ENCODE data around the gene PPIL3. TPM values are rescaled to one million over a fixed set of nuclear protein-coding genes. Genes with fewer than 3 reads are reported as not detected.

Gene PPIL3
- total and polyA plus RNA-seq, 9 of the 15 experiments (the other 6 are each of a cell fraction or from before 2014, with no cell fraction given): 22.4 to 66.2 (median 49.0) TPM

GRCh38 chr2:200864176-200865034 lies 24.5 kb downstream of the PPIL3 start, which contains the start of gene CLK1 (continued):
- peak in 1 of 2 experiments; percentile 60; a peak in 1 of 4 replicates for TF ChIP-seq TEAD1 (CRISPR knock-in tag; IDR thresholded peaks at IDR 0.05)
- no peak for TF ChIP-seq SMARCE1 (IDR thresholded peaks at IDR 0.05)
- no peak for TF ChIP-seq ZNF512 (tag; IDR thresholded peaks at IDR 0.05)
- peak; percentile 96 for TF ChIP-seq CREB1 (IDR thresholded peaks at IDR 0.05)
- peak; percentile 94 for TF ChIP-seq CREB1 (CRISPR knock-in tag; IDR thresholded peaks at IDR 0.05)
- peak; percentile 36; the same call in 1 of the 2 replicates for TF ChIP-seq ZNF766 (CRISPR knock-in tag; conservative IDR thresholded peaks at IDR 0.05)
- peak; percentile 64 for TF ChIP-seq U2AF1 (optimal IDR thresholded peaks at IDR 0.05; ENCODE audit: low read depth, low read length)
- TF ChIP-seq BRF1 (IDR thresholded peaks at IDR 0.05; ENCODE audit: borderline replicate concordance, extremely low read depth, insufficient read length): no peak
- TF ChIP-seq SRF (CRISPR knock-in tag; IDR thresholded peaks at IDR 0.05): no peak; a peak in 1 of 4 replicates
- TF ChIP-seq WHSC1 (IDR thresholded peaks at IDR 0.05; ENCODE audit: low read length): no peak
- TF ChIP-seq ATF7 (IDR thresholded peaks at IDR 0.05): peak; percentile 67; the same call in 1 of the 2 replicates
- TF ChIP-seq NONO (IDR thresholded peaks at IDR 0.05; ENCODE audit: low read depth in 2 of 2, low read length in 1 of 2): peak in 1 of 2 experiments; percentile 59; a peak in 2 of 4 replicates
- no peak for TF ChIP-seq ZNF785 (CRISPR knock-in tag; IDR thresholded peaks at IDR 0.05)
- peak; percentile 90 for TF ChIP-seq POLR2AphosphoS5 (IDR thresholded peaks at IDR 0.05; ENCODE audit: control insufficient read depth, insufficient read depth, low read depth, low read length)
- TF ChIP-seq, protein P1, sequence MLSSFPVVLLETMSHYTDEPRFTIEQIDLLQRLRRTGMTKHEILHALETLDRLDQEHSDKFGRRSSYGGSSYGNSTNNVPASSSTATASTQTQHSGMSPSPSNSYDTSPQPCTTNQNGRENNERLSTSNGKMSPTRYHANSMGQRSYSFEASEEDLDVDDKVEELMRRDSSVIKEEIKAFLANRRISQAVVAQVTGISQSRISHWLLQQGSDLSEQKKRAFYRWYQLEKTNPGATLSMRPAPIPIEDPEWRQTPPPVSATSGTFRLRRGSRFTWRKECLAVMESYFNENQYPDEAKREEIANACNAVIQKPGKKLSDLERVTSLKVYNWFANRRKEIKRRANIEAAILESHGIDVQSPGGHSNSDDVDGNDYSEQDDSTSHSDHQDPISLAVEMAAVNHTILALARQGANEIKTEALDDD (IDR thresholded peaks at IDR 0.05): no peak
- no peak for TF ChIP-seq YBX1 (IDR thresholded peaks at IDR 0.05)
- TF ChIP-seq KDM5B (IDR thresholded peaks at IDR 0.05; ENCODE audit: insufficient replicate concordance, low read depth, low read length): peak; percentile 93
- TF ChIP-seq MEF2D (tag; conservative IDR thresholded peaks at IDR 0.05; ENCODE audit: low read depth): no peak
- peak; percentile 34; the same call in 1 of the 2 replicates for TF ChIP-seq ETV5 (CRISPR knock-in tag; IDR thresholded peaks at IDR 0.05; ENCODE audit: low read depth)
- TF ChIP-seq NR2C2 (CRISPR knock-in tag; IDR thresholded peaks at IDR 0.05): peak; percentile 66; the same call in 1 of the 2 replicates
- TF ChIP-seq NR2C2 (tag; IDR thresholded peaks at IDR 0.05): peak; percentile 73
- peak; percentile 79; the same call in 1 of the 2 replicates for TF ChIP-seq GATAD2A (IDR thresholded peaks at IDR 0.05)
- TF ChIP-seq CTBP1 (IDR thresholded peaks at IDR 0.05; ENCODE audit: borderline replicate concordance): peak; percentile 63
- no peak for TF ChIP-seq HOXB6 (CRISPR knock-in tag; IDR thresholded peaks at IDR 0.05; ENCODE audit: borderline replicate concordance)
- peak; percentile 65 for TF ChIP-seq HNRNPLL (IDR thresholded peaks at IDR 0.05; ENCODE audit: low read depth, low read length, poor library complexity, severe bottlenecking)
- TF ChIP-seq ZNF696 (CRISPR knock-in tag; conservative IDR thresholded peaks at IDR 0.05): no peak
- TF ChIP-seq POLR2B (IDR thresholded peaks at IDR 0.05; ENCODE audit: low read depth, partially characterized antibody): peak; percentile 95
